GM12892 (cell line): ENCODE data around the gene TTC36.

Experiments
- POLR2A ChIP-seq: IDR thresholded peaks from 2 replicates; pipeline ENCODE4 v1.6.1; 2011; ENCODE audit warnings: low read depth, low read length, control low read depth
- POLR2AphosphoS5 ChIP-seq: IDR thresholded peaks from 2 replicates; pipeline ENCODE4 v1.6.1; 2011; ENCODE audit warnings: low read depth, low read length, control low read depth
- TAF1 ChIP-seq: IDR thresholded peaks from 2 replicates; pipeline ENCODE4 v1.6.1; 2011; ENCODE audit warnings: low read depth, mild to moderate bottlenecking, control low read depth, low read length, borderline replicate concordance

DNA sequence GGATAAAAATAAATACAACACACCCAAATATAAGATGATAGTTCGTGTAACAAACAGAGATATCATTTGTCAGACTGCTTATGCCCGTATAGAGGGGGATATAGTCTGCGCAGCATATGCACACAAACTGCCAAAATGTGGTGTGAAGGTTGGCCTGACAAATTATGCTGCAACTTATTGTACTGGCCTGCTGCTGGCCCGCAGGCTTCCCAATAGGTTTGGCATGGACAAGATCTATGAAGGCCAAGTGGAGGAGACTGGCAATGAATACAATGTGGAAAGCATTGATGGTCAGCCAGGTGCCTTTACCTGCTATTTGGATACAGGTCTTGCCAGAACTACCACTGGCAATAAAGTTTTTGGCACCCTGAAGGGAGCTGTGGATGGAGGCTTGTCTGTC is 33.5 kb downstream of the TTC36 start:
- TF ChIP-seq POLR2AphosphoS5 (no peak), TAF1 (no peak), POLR2A (no peak)
